CD4-positive, alpha-beta T cell treated with Interleukin-15 for 1 hour (primary cell): Measurements from ENCODE around the gene PAM16.

ENCODE experiments used
- DNase-seq: peaks from one replicate; pipeline ENCODE4 v3.0.0-alpha.2; 2020

Gene PAM16

GRCh38 chr16:4332623-4333307, 18.4 kb downstream of the PAM16 start:
- DNase-seq = no peak

DNA sequence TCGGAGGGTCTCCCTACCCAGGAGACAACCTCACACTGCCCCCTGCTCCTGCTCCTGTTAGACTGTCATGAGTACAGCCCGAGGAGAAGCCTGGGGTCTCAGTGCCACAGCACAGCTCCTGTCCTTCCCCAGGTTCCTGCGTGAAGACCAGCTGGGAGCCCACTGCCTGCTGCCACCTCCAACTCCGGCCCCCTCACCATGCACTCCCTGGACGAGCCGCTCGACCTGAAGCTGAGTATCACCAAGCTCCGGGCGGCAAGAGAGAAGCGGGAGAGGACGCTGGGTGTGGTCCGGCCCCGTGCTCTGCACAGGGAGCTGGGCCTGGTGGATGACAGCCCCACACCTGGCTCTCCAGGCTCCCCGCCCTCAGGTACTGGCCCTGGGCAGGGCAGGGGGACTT, 19.0 kb downstream of the PAM16 start:
- no peak for DNase-seq

DNA sequence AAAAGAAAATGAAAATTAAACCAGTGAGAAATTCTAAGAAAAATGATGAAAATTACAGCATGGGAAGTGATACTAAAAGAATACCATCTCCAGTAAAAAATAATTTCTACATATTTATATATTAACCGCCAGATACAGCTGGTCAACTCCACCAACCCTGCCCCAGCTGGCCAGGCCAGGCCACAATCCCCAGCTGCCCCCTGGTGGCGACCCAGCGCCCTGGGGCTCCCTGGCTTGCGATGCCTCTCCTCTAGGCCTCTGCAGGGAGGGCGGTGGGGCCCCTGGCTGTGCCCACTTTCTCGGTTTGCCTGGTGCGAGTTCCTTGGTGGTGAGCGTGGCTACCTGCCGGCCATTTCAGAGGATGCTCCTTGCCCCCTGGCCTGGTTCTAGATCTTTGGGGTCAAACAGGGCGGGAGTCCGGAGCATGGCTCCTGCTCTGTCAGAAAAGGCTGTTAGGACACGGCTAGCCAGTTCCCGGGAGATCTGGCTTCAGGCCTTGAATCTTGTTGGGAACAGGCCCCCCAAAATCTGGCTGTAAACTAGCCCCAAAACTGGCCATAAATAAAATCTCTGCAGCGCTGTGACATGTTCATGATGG, 20.7 kb downstream of the PAM16 start:
- peak; percentile 65 for DNase-seq

DNA sequence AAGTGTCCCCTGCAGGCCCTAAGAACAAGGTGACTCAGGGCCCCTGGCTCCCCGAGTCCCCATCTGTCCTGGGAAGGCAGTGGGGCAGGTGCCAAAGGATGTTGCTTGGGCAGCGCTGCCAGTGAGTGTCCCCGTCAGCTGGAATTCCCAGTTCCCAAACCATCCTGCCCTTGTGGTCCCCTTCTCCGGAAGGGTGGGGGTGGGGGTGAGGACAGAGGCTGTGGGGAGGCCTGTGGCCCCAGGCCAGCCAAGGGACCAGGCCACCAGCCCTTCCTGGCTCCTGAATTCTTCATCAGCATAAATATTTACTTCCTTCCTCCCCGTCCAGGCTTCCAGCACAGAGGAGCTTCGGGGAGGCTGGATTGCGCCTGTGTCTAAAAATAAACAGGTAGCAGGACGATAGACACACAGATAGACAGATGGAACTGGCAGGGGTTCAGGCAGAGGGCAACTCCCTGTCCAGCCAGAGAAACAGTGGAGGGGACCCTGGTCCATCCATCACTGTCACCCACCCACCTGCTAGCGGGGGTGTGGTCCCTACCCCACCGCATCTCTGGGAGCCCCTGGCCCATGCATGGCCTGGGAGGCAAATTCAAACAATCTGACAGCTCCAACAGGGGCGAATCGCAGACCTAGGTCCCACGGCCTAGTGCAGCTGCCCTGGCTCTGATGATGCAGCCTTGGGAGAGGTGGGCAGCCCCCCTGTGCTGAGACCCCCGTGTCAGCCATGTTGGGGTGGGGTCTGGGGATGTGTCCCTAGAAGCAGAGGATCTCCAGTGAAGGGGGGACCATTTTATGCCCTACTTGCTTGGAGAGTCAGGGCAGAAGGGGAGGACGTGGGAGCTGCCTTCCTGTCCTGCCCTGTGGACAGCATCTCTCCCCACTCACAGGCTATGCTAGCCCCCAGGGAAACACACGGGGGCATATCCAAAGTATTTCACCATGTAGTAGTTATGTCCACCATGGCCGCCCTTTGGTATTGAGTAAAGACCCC, 22.0 kb downstream of the PAM16 start:
- no peak for DNase-seq

DNA sequence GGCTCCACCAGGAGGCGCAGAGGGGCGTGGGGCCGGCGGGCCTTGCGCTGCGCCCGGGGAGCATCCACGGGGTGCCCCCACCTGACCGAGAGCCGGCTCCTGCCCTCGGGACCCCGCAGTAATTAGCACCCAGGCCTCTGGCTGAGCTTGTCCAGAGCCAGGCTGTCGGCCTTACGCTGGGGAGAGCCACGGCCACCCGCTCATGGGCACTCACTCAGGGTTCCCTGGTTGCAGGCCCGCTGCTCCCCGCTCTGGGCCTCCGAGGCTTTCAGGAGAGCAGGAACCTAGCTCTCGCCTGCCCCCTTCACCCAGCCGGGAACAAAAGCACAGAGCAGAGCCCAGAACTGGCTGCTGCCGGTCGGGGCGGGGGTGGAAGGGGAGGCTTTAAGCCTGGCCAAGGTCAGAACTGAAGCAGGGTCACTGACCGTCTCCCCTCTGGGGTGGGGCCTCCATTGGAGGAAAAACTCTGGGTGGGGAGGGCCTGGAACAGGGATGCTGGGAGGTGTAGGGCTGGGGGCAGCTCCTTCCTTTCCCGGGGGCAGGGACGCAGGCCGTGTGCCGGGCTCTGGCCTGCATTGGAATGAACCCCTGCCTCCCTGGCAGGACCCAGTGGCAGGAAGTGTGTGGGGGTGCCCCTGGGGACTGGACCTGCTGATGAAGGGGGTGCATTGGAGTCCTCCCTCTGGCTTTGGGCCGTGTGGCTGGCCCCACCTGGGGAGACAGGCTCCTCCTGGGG, 22.9 kb downstream of the PAM16 start:
- peak; percentile 70 for DNase-seq

GRCh38 chr16:4327386-4328045, 23.6 kb downstream of the PAM16 start:
- DNase-seq = no peak

- DNase-seq = peak; percentile 40
Measured at GRCh38 chr16:4325253-4325758, 25.8 kb downstream of the PAM16 start.

DNA sequence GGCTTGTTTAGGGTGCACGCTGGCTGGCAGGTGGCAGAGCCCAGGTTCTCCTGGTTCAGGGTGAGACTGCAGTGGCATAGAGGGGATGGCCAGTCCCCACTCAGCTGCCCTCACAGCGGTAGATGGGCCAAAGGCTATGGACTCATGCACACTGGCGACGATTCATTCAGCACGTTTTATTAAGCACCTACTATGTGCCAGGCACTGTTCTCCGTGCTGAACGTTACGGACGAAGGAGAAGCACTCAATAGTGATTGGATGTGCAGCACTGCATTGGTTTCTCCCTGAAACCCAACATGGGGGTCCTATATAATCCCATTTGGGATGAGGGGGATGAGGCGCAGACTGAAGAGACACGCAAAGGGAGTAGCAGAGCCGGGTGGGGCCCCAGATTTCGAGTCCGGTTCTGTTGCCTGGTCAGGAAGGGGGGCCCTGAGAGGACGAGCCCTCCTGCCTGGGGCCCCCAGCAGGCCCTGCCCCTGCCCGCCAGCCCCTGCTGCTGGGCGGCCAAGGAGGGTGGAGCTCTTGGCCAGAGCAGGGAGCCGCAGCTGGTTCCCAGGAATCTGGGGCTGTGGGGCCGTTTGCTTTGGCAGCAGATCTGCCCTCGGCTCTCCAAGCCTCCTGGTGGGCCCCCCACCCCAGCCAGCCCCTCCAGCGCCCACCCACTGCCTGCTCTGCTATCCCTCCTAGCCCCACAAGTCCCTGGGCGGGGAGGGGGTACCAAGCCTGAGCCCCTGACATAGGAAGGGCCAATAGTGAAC, 26.4 kb downstream of the PAM16 start:
- no peak for DNase-seq

GRCh38 chr16:4323845-4324488, 27.2 kb downstream of the PAM16 start:
- no peak for DNase-seq

GRCh38 chr16:4323071-4323844, 27.9 kb downstream of the PAM16 start:
- DNase-seq = no peak

DNA sequence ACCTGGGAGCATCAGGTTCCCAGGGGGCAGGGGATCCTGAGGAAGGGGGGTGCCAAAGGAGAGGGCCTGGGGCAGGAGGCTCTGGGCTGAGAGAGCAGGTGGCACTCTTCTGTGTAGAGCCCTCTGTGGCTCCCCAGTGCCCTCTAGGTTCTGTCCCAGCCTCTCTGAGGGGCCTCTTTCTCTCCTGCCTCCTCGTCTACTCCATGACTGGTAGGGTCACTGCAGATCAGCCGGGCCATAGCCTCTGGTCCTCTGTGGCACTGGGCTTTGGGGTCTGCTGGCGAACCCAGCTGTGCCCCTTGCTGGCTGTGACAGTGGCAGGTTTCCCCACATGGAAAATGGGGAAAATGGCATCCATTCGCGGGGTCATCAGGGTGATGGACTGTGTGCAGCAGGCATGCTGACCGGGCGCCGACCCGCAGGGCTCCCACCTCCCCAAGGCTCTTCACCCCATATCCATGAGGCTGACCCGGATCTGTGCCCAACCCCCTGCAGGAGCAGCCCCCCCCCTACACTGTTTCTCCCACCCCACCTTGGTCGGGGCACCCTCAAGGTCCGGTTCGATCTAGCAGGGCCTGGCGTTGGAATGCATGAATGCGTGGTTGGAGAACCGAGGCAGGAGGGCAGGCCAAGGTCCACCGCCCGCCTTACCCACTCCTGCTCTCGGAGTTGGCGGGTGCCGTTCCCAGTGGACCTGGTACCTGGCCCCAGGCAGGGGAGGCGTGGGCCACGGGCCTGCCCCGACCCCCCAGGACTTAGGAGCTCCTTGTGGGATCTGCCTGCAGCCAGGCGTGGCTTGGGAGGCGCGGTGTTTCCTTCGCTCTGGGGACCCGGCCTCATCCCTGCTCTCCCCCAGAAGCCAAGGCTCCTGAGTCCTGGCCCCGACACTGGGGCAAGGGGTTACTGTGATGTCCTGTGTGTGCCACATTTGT, 28.7 kb downstream of the PAM16 start:
- no peak for DNase-seq

DNA sequence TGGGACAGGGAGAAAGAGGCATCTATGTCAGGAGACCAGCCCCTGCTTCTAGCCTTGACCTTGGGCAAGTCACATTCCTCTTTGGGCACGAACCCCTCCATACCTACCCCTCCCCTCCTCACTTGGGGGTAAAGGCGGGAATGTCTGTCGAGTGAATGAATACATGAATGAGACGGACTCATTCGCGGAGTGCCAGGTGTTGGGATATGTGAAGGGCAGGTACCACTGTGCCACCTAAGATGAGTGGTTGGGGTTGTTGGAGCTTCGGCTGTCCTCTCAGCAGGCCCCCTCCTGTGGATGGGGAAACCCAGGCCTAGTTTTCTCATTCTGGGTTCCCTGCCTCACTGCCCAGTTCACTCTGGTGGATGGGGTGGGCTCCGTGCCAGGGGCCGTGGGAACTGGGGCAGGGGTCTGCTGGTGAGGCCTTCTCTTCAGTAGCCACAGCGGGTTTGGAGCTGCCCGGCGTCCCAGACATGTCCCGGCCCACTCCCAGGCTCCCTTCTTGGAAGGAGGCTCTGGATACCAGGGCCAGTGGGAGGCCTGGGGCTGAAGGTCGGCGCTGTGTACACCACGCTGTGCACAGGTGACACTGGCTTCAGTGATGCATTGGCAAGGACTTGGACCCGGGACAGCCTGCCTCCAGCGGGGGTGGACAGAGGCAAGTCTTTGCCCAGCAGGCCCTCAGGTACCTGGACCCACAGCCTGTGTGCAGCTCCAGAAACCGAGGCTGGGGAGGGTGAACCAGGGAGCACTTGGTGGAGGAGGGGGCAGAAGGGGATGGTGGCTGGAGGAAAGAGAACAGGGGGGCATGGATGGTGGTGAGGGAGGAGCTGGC, 29.6 kb downstream of the PAM16 start:
- no peak for DNase-seq

DNA sequence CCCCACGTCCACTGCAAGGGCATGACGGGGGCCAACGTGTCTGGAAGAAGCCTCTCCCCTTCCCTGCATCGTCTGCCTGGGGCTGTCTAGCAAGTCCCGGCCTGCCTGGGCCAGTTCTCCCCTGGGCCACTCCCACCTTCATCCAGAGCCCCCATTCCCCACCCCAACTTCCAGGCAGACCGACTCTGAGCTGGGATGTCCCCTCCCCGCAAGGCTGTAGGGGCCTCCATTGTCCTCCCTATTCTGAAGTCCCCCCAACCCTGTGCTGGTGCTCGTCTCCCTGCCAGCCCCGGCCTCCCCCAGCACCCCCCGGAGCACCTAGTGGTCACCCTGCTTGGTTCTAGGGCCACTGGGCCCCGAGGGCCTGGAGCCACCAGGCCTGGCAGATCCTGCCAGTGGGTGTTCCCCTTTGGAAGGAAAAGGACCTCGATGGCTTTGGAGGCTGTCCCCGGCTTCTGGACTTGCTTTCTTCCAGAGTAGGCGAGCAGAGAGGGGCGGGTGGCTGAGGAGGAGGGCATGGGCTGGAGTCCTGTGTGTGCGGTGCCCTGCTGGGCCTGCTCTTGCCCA, 30.5 kb downstream of the PAM16 start:
- no peak for DNase-seq

- DNase-seq = peak; percentile 52
Measured at GRCh38 chr16:4319454-4320421, 31.4 kb downstream of the PAM16 start.

DNA sequence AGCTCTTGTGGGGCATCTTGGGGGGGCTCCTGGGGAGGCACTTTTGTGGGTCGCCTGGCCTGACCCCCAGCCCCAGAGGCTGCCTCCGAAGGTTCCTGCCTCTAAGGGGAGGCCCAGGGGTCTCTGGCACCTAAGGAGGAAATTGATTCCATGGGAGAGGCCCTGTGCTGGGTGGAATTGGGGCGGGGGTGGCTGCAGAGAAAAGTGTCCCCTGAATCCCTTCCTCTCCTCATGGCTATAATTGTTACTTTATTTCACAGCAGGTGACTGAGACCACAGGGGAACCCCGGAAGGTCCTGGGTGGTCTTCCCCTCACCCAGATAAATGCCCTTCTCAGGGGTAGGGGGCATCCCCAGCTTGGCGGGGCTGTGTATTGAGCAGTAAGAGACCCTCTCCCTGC, 32.2 kb downstream of the PAM16 start:
- DNase-seq = no peak

DNA sequence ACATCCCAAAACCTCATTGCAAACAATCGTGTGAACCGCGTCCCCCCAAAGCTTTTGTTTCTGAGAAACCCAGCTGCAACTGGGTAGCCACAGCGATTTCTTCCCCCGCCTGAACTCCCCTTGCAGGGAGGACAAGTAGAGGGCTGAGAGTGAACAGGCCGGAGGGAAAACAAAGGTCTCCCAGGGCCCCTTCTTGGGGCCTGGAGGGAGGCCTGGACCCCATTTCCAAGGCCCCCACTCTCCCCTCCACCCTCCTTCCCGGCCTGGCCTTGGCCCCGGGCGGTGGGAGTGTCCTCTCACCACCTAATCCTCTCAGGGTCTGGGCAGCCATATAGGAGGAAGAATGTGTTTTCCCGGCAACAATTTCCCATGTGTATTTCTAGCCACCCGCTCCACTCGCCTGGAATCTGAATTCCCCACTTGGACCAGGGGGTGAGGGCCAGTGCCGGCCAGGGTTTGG, 32.6 kb downstream of the PAM16 start:
- DNase-seq = no peak
